Fibroblast of mammary gland (primary cell): ENCODE measurements around the gene CHST7.

Experiments used
- DNase-seq: peaks from one replicate; pipeline ENCODE4 v3.0.0-alpha.2; 2010; ENCODE audit warnings: low read depth
- H3K4me3 ChIP-seq: 2 replicates; pipeline ENCODE4 v1.5.1; 2011; ENCODE audit warnings: low read depth, mild to moderate bottlenecking, low read length, moderate library complexity; ENCODE audit not compliant: control insufficient read depth
- CTCF ChIP-seq: conservative IDR thresholded peaks from 2 replicates; pipeline ENCODE4 v1.5.1; 2011; ENCODE audit warnings: low read depth, low read length, inconsistent platforms; ENCODE audit not compliant: control insufficient read depth, insufficient read depth

CHST7 gene

GRCh38 chrX:46547857-46548256, 25.7 kb upstream of the CHST7 start:
- DNase-seq, result peak; percentile 78

GRCh38 chrX:46549914-46550313, 23.7 kb upstream of the CHST7 start:
- DNase-seq, result no peak
- H3K4me3 ChIP-seq, result no peak overlapping the region
- no peak for TF ChIP-seq CTCF

More at GRCh38 chrX:46547857-46548256, 25.7 kb upstream of the CHST7 start:
- no peak overlapping the region for H3K4me3 ChIP-seq
- TF ChIP-seq CTCF, result no peak

GRCh38 chrX:46551494-46552128, 22.0 kb upstream of the CHST7 start:
- DNase-seq, result peak; percentile 24
- TF ChIP-seq CTCF, result no peak
- H3K4me3 ChIP-seq, result no peak overlapping the region

GRCh38 chrX:46553935-46554334, 19.6 kb upstream of the CHST7 start:
- H3K4me3 ChIP-seq, result no peak overlapping the region
- no peak for DNase-seq
- TF ChIP-seq CTCF, result no peak

- peak; percentile 60 for DNase-seq
- peak; percentile 32 for TF ChIP-seq CTCF
Observed at GRCh38 chrX:46554942-46555341, 18.6 kb upstream of the CHST7 start.

GRCh38 chrX:46559062-46559461, 14.5 kb upstream of the CHST7 start:
- no peak overlapping the region for H3K4me3 ChIP-seq
- TF ChIP-seq CTCF, result no peak
- no peak for DNase-seq

More at GRCh38 chrX:46554942-46555341, 18.6 kb upstream of the CHST7 start:
- no peak overlapping the region for H3K4me3 ChIP-seq

- no peak for TF ChIP-seq CTCF
- no peak overlapping the region for H3K4me3 ChIP-seq
- DNase-seq, result no peak
Observed at GRCh38 chrX:46561824-46562657, 11.5 kb upstream of the CHST7 start.
